HepG2 (cell line): ENCODE results near the gene CCNYL1. TPM values are rescaled to one million over a fixed set of nuclear protein-coding genes. Genes with fewer than 3 reads are reported as not detected.

Source experiments
- ATAC-seq: fragments of 200-7000 bp; cut with Tn5 transposase; 3 replicates; pipeline ENCODE4 v1.9.1; 2020; ENCODE audit warnings: mild to moderate bottlenecking, moderate library complexity
- BruUV-seq: library from RNA; stranded (reverse); fragments of 400-500 nt; replicated peaks from 2 replicates; lab custom pipeline; 2021; lab: Mats Ljungman, UMichigan
- CTCF ChIA-PET: fragments of 300-600 bp; formaldehyde crosslinking; extraction: SDS; loops from one replicate; lab custom pipeline; 2021; ENCODE audit warnings: low total read pairs, inconsistent platforms, low intra/inter-chr PET ratio; lab: Yijun Ruan, JAX
- POLR2A ChIA-PET: fragments of 350-600 bp; sonication (Branson Sonifier 250); formaldehyde crosslinking; loops from one replicate; lab custom pipeline; 2020; ENCODE audit warnings: antibody characterized with exemption, inconsistent platforms; lab: Yijun Ruan, JAX
- DNase-seq: peaks from one replicate; pipeline ENCODE4 v3.0.0-alpha.2; 2015; ENCODE audit warnings: low spot score
- FAIRE-seq: peaks from 3 replicates; lab custom pipeline; 2011; peaks lifted over from hg19 to GRCh38; lab: Jason Lieb, UNC
- H2AFZ ChIP-seq: one replicate; pipeline ENCODE4 v1.6.1; 2011; ENCODE audit warnings: low read length, inconsistent platforms
- H3K27ac ChIP-seq: fragments of 300-600 bp; 3 replicates; pipeline ENCODE4 v1.8.0; 2011; ENCODE audit warnings: mixed run types, mild to moderate bottlenecking, mixed read lengths, low read length, inconsistent platforms; ENCODE audit not compliant: insufficient read depth; ENCODE audit errors: extremely low read length
- H3K27me3 ChIP-seq, 2 experiments: fragments of 200-600 bp in 1 of 2; 2 replicates in 1 of 2; 3 replicates in 1 of 2; pipeline versions ENCODE4 v1.6.0 to v1.8.0; 2011; ENCODE audit warnings: low read length in 2 of 2, mild to moderate bottlenecking in 2 of 2, moderate library complexity in 2 of 2, inconsistent platforms in 1 of 2; ENCODE audit not compliant: insufficient read depth in 2 of 2, control insufficient read depth in 1 of 2
- H3K36me3 ChIP-seq, 2 experiments: fragments of 200-600 bp in 1 of 2; replicated peaks in 1 of 2; 2 replicates in 1 of 2; 3 replicates in 1 of 2; pipeline versions ENCODE4 v1.5.1 to v1.8.0; 2011; ENCODE audit warnings: low read length in 2 of 2, inconsistent platforms in 1 of 2; ENCODE audit not compliant: insufficient read depth in 2 of 2, control insufficient read depth in 1 of 2
- H3K4me1 ChIP-seq: 2 replicates; pipeline ENCODE4 v1.5.1; 2012; ENCODE audit warnings: low read length, inconsistent platforms; ENCODE audit not compliant: insufficient read depth
- H3K4me2 ChIP-seq: 2 replicates; pipeline ENCODE4 v1.6.0; 2011; ENCODE audit warnings: low read depth, low read length, inconsistent platforms
- H3K4me3 ChIP-seq, 3 experiments: fragments of 200-600 bp in 1 of 3; sonication (generic), shearing (Covaris generic) in 1 of 3; replicated peaks in 1 of 3; 2 replicates each; pipeline ENCODE4 v1.5.1; 2011 to 2016; ENCODE audit warnings: low read length in 3 of 3, inconsistent platforms in 2 of 3, low read depth in 2 of 3, mild to moderate bottlenecking in 2 of 3, control low read depth in 1 of 3, mixed read lengths in 1 of 3; ENCODE audit not compliant: insufficient read depth in 1 of 3
- H3K79me2 ChIP-seq: one replicate; pipeline ENCODE4 v1.6.1; 2011; ENCODE audit warnings: low read length, inconsistent platforms; ENCODE audit not compliant: insufficient read depth
- H3K9ac ChIP-seq: 2 replicates; pipeline ENCODE4 v1.6.0; 2011; ENCODE audit warnings: mild to moderate bottlenecking, low read depth, low read length, inconsistent platforms; ENCODE audit not compliant: insufficient read depth
- H3K9me3 ChIP-seq: 2 replicates; pipeline ENCODE4 v1.5.1; 2012; ENCODE audit warnings: mild to moderate bottlenecking, low read length
- H4K20me1 ChIP-seq: 2 replicates; pipeline ENCODE4 v1.6.0; 2011; ENCODE audit warnings: inconsistent platforms, mild to moderate bottlenecking, low read length, moderate library complexity; ENCODE audit not compliant: insufficient read depth
- BRCA1 ChIP-seq: sonication (generic); formaldehyde crosslinking; IDR thresholded peaks from 2 replicates; pipeline ENCODE4 v1.4.0; 2020; ENCODE audit warnings: missing genetic modification reagents
- ELF4 ChIP-seq: sonication (generic); formaldehyde crosslinking; IDR thresholded peaks from 2 replicates; pipeline ENCODE4 v1.5.0; 2020; ENCODE audit warnings: missing genetic modification reagents, mild to moderate bottlenecking, moderate library complexity, borderline replicate concordance
- GFI1 ChIP-seq: sonication (generic); formaldehyde crosslinking; IDR thresholded peaks from 2 replicates; pipeline ENCODE4 v1.5.0; 2020; ENCODE audit warnings: missing genetic modification reagents, mild to moderate bottlenecking, borderline replicate concordance
- KIAA2018 ChIP-seq: sonication (generic); formaldehyde crosslinking; IDR thresholded peaks from 2 replicates; pipeline ENCODE4 v1.5.0; 2020; ENCODE audit warnings: mild to moderate bottlenecking, missing genetic modification reagents, borderline replicate concordance
- LCORL ChIP-seq, 2 experiments: fragments of 450-650 bp in 1 of 2; sonication (generic) in 1 of 2; formaldehyde crosslinking in 1 of 2; IDR thresholded peaks; 2 replicates each; pipeline versions ENCODE4 v1.5.0 to v1.6.1; 2017 to 2020; ENCODE audit warnings: antibody characterized with exemption in 1 of 2, missing genetic modification reagents in 1 of 2
- ZBTB20 ChIP-seq: sonication (generic); formaldehyde crosslinking; IDR thresholded peaks from 2 replicates; pipeline ENCODE4 v1.8.1; 2023; ENCODE audit warnings: missing genetic modification reagents, low read depth, mild to moderate bottlenecking, borderline replicate concordance
- ZBTB26 ChIP-seq: IDR thresholded peaks from 2 replicates; pipeline ENCODE4 v1.6.1; 2016; ENCODE audit warnings: missing compliant biosample characterization, missing genetic modification reagents, borderline replicate concordance
- ZNF10 ChIP-seq: sonication (generic); formaldehyde crosslinking; IDR thresholded peaks from 2 replicates; pipeline ENCODE4 v1.4.0; 2020; ENCODE audit warnings: mild to moderate bottlenecking, low read depth, missing genetic modification reagents, borderline replicate concordance
- ZNF256 ChIP-seq: sonication (generic); formaldehyde crosslinking; conservative IDR thresholded peaks from 2 replicates; pipeline ENCODE4 v1.4.0; 2020; ENCODE audit warnings: missing genetic modification reagents
- ZNF263 ChIP-seq: sonication (generic); formaldehyde crosslinking; IDR thresholded peaks from 2 replicates; pipeline ENCODE4 v1.4.0; 2020; ENCODE audit warnings: missing genetic modification reagents
- in situ Hi-C: cut with HindIII; loops from 2 replicates; pipeline ENCODE4 v1.10.0; 2017; ENCODE audit warnings: low pct_unique_long_range_greater_than_20kb; ENCODE audit not compliant: extremely low pct_ligation_motif_present
- intact Hi-C: fragments of 100-400 bp; cut with micrococcal nuclease; formaldehyde crosslinking; loops from one replicate; pipeline ENCODE4 v1.10.0; 2022; ENCODE audit not compliant: unreplicated experiment
- polyA plus RNA-seq, 8 experiments: library from polyadenylated mRNA; depleted of rRNA in 3 of 8; stranded (reverse) in 7 of 8; unstranded in 1 of 8; fragments of >200 nt; fragmentation: Illumina TruSeq in 4 of 8; extraction: Trizol in 4 of 8; gene quantifications; 2 replicates each; pipeline versions ENCODE4 v1.2.1 to v1.2.3, GENCODE V29; 2011 to 2016; ENCODE audit warnings: low read depth in 4 of 8, missing spikeins in 1 of 8, mixed read lengths in 1 of 8; ENCODE audit not compliant: insufficient read depth in 1 of 8
- total RNA-seq, 5 experiments: library from RNA; depleted of rRNA; stranded (reverse); fragments of >200 nt; fragmentation: Illumina TruSeq; extraction: Trizol; gene quantifications; 2 replicates each; pipeline ENCODE4 v1.2.3, GENCODE V29; 2016; ENCODE audit warnings: low read depth in 1 of 5
- TF ChIP-seq, protein P1 (sequence below): sonication (generic); formaldehyde crosslinking; IDR thresholded peaks from 2 replicates; pipeline ENCODE4 v1.8.0; 2022; ENCODE audit warnings: mild to moderate bottlenecking, missing genetic modification reagents
- TF ChIP-seq, protein P2 (sequence below): sonication (generic); formaldehyde crosslinking; IDR thresholded peaks from 2 replicates; pipeline ENCODE4 v1.5.1; 2020; ENCODE audit warnings: missing genetic modification reagents, mild to moderate bottlenecking, borderline replicate concordance

CCNYL1 gene
- total and polyA plus RNA-seq, 2 of the 13 experiments (the other 11 are each of a cell fraction or from before 2014, with no cell fraction given), result 12.5 to 16.2 TPM

DNA sequence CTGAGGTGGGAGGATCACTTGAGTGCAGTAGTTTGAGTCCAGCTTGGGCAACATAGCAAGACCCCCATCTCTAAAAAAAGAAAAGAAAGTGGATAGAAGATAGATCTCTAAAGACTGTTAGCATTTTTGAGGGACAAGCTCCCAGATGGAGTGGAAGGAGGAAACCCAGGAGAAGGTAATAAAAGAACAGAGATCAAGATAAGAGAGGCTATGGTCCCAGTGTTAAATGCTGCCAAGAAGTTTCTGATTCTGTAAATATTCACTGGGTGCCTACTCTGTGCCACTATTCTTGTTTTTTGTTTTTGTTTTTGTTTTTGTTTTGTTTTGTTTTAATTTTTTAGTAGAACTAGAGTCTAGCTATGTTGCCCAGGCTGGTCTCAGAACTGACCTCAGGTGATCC is 32.1 kb downstream of the CCNYL1 start:
- no peak for FAIRE-seq
- intact Hi-C loops, result no loop called here
- peaks cover 8 to 15% of the 10 kb centered on the region in 2 experiments for H3K36me3 ChIP-seq
- TF ChIP-seq ZNF256 (CRISPR knock-in tag) (no peak), ELF4 (no peak), ZBTB20 (no peak), KIAA2018 (CRISPR knock-in tag) (no peak), LCORL (IDR thresholded peaks at IDR 0.05) (no peak), LCORL (CRISPR knock-in tag; IDR thresholded peaks at IDR 0.05) (no peak), ZNF263 (no peak), ZNF10 (no peak), ZBTB26 (no peak), GFI1 (CRISPR knock-in tag) (no peak), BRCA1 (CRISPR knock-in tag) (no peak)
- TF ChIP-seq, protein P1, sequence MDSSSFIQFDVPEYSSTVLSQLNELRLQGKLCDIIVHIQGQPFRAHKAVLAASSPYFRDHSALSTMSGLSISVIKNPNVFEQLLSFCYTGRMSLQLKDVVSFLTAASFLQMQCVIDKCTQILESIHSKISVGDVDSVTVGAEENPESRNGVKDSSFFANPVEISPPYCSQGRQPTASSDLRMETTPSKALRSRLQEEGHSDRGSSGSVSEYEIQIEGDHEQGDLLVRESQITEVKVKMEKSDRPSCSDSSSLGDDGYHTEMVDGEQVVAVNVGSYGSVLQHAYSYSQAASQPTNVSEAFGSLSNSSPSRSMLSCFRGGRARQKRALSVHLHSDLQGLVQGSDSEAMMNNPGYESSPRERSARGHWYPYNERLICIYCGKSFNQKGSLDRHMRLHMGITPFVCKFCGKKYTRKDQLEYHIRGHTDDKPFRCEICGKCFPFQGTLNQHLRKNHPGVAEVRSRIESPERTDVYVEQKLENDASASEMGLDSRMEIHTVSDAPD (CRISPR knock-in tag), result no peak
- TF ChIP-seq, protein P2, sequence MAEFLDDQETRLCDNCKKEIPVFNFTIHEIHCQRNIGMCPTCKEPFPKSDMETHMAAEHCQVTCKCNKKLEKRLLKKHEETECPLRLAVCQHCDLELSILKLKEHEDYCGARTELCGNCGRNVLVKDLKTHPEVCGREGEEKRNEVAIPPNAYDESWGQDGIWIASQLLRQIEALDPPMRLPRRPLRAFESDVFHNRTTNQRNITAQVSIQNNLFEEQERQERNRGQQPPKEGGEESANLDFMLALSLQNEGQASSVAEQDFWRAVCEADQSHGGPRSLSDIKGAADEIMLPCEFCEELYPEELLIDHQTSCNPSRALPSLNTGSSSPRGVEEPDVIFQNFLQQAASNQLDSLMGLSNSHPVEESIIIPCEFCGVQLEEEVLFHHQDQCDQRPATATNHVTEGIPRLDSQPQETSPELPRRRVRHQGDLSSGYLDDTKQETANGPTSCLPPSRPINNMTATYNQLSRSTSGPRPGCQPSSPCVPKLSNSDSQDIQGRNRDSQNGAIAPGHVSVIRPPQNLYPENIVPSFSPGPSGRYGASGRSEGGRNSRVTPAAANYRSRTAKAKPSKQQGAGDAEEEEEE (CRISPR knock-in tag), result no peak

More for the DNA sequence above, 32.1 kb downstream of the CCNYL1 start:
- DNase-seq, result no peak
- BruUV-seq, result no TSS peak
- H3K27ac ChIP-seq, result no peak overlapping the region
- H3K79me2 ChIP-seq, result no peaks in the 10 kb centered on the region
- H3K4me3 ChIP-seq, result no peak overlapping the region
- POLR2A ChIA-PET, result interaction anchor here (1.1 to 1.4 kb wide), 3 partner anchors 26 to 155 kb away, joined by 3 to 4 read pairs (median 3); partner anchors contain the start of genes CCNYL1 and FZD5
- no peaks in the 10 kb centered on the region for H4K20me1 ChIP-seq
- in situ Hi-C loops, result no loop called here
- H2AFZ ChIP-seq, result no peak overlapping the region
- peaks cover 38% of the 10 kb centered on the region for H3K4me1 ChIP-seq
- no peak overlapping the region for H3K4me2 ChIP-seq
- no peak overlapping the region for H3K9ac ChIP-seq
- H3K27me3 ChIP-seq, result no peaks in the 10 kb centered on the region
- no peak for ATAC-seq
- H3K9me3 ChIP-seq, result no peaks in the 10 kb centered on the region
- CTCF ChIA-PET, result no interaction called here
